ENCODE data around the gene GRAMD1B. TPM values are rescaled to one million over a fixed set of nuclear protein-coding genes. Genes with fewer than 3 reads are reported as not detected.

Gene GRAMD1B
- total and polyA plus RNA-seq, 2 donors (not counting 1 experiment from before 2014, with no cell fraction given) = 0.58 to 11.6 TPM

DNA sequence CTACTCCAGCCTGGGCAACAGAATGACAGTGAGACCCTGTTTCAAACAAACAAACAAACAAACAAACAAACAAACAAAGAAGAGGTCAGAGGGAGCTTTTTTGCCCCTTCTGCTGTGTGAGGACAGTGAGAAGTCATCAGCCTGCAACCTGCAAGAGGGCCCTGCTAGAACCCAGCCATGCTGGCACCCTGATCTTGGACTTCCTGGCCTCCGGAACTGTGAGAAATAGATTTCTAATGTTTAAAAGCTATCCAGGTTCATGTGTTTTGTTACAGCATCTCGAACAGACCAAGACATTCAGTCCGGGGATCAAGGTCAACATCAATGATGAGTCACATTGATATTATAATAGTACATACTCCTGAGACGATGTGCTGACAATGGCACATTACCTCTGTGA lies 41.4 kb upstream of the GRAMD1B start:
- no peak overlapping the region for H3K9ac ChIP-seq (ENCODE audit: low read length)
- no peak overlapping the region for H2AFZ ChIP-seq (ENCODE audit: insufficient read depth, low read depth, low read length, poor library complexity, severe bottlenecking)
- ATAC-seq (ENCODE audit: low read depth) (no peak), DNase-seq (no peak)
- no peak overlapping the region for H3K4me3 ChIP-seq (ENCODE audit: control extremely low read depth in 1 of 5, extremely low read depth in 1 of 5, insufficient read depth in 1 of 5, low read depth in 2 of 5, low read length in 4 of 5)
- no peaks in the 10 kb centered on the region for H3K4me1 Mint-ChIP-seq
- no peak overlapping the region for H3K27ac Mint-ChIP-seq
- no peaks in the 10 kb centered on the region for H3K9me3 ChIP-seq (ENCODE audit: control extremely low read depth in 1 of 3, control insufficient read depth in 2 of 3, insufficient read depth in 1 of 3, low read length in 2 of 3)
- H3K9me3 Mint-ChIP-seq (ENCODE audit: insufficient read depth) = no peaks in the 10 kb centered on the region
- 100% methylated on average over 1 of the region's 4 CpGs for WGBS (ENCODE audit: insufficient coverage)
- POLR2A ChIA-PET = no interaction called here
- no peak overlapping the region for H3K4me2 ChIP-seq (replicated peaks; ENCODE audit: low read depth, low read length, poor library complexity, severe bottlenecking)
- CTCF ChIA-PET = no interaction called here
- no peaks in the 10 kb centered on the region for H3K79me2 ChIP-seq (ENCODE audit: control insufficient read depth, insufficient read depth, low read length)
- H3K4me1 ChIP-seq (ENCODE audit: control insufficient read depth in 2 of 2, insufficient read depth in 2 of 2, low read length in 2 of 2) = no peaks in the 10 kb centered on the region
- H3K36me3 ChIP-seq (replicated peaks in 1 of 2; ENCODE audit: control extremely low read depth in 1 of 2, control insufficient read depth in 1 of 2, extremely low read depth in 1 of 2, insufficient read depth in 2 of 2, low read length in 1 of 2) = no peaks in the 10 kb centered on the region
- intact Hi-C loops (cut with micrococcal nuclease) = no loop called here
- TF ChIP-seq, protein P1, sequence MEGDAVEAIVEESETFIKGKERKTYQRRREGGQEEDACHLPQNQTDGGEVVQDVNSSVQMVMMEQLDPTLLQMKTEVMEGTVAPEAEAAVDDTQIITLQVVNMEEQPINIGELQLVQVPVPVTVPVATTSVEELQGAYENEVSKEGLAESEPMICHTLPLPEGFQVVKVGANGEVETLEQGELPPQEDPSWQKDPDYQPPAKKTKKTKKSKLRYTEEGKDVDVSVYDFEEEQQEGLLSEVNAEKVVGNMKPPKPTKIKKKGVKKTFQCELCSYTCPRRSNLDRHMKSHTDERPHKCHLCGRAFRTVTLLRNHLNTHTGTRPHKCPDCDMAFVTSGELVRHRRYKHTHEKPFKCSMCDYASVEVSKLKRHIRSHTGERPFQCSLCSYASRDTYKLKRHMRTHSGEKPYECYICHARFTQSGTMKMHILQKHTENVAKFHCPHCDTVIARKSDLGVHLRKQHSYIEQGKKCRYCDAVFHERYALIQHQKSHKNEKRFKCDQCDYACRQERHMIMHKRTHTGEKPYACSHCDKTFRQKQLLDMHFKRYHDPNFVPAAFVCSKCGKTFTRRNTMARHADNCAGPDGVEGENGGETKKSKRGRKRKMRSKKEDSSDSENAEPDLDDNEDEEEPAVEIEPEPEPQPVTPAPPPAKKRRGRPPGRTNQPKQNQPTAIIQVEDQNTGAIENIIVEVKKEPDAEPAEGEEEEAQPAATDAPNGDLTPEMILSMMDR (IDR thresholded peaks at IDR 0.05) = no peak
- TF ChIP-seq EZH2 (IDR thresholded peaks at IDR 0.05; ENCODE audit: borderline replicate concordance, insufficient read depth, low read depth, low read length, poor library complexity, severe bottlenecking) = no peak
- H4K20me1 ChIP-seq (ENCODE audit: control insufficient read depth, insufficient read depth, low read length, poor library complexity, severe bottlenecking) = no peaks in the 10 kb centered on the region
- H3K4me3 Mint-ChIP-seq = no peak overlapping the region
- H3K27me3 Mint-ChIP-seq = no peaks in the 10 kb centered on the region
- H3K27me3 ChIP-seq (replicated peaks in 1 of 4; ENCODE audit: control extremely low read depth in 1 of 4, control insufficient read depth in 3 of 4, insufficient read depth in 4 of 4, low read length in 3 of 4) = no peaks in the 10 kb centered on the region
- H3K27ac ChIP-seq (ENCODE audit: low read length in 2 of 2) = no peak overlapping the region

DNA sequence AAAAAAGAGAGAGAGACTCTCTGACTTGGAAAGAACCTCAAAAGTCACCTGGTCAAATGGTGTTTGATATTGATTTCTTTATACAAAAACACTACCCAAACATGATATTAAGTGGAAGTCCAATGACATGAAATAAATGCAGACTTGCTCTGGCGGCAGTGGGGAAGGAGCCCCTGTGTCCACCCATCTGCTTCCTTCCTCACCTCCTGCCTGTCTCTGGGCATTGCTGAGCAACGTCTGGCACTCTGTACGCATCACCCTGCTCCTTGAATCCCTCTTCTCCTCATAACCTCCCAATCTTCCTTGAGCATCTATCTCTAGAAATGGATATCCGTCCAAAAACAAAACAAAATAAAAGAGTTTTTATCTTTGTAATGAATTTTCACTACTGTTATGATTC lies 39.9 kb upstream of the GRAMD1B start:
- 93% methylated on average over 2 of the region's 4 CpGs for WGBS (ENCODE audit: insufficient coverage)
- no peaks in the 10 kb centered on the region for H4K20me1 ChIP-seq (ENCODE audit: control insufficient read depth, insufficient read depth, low read length, poor library complexity, severe bottlenecking)
- TF ChIP-seq EZH2 (IDR thresholded peaks at IDR 0.05; ENCODE audit: borderline replicate concordance, insufficient read depth, low read depth, low read length, poor library complexity, severe bottlenecking) = no peak
- TF ChIP-seq, protein P1 (IDR thresholded peaks at IDR 0.05) = no peak

More for the DNA sequence above, 39.9 kb upstream of the GRAMD1B start:
- Histone ChIP-seq H3K9ac (ENCODE audit: low read length) (no peak overlapping the region), H3K4me2 (replicated peaks; ENCODE audit: low read depth, low read length, poor library complexity, severe bottlenecking) (no peak overlapping the region), H3K36me3 (replicated peaks in 1 of 2; ENCODE audit: control extremely low read depth in 1 of 2, control insufficient read depth in 1 of 2, extremely low read depth in 1 of 2, insufficient read depth in 2 of 2, low read length in 1 of 2) (no peaks in the 10 kb centered on the region), H3K9me3 (ENCODE audit: control extremely low read depth in 1 of 3, control insufficient read depth in 2 of 3, insufficient read depth in 1 of 3, low read length in 2 of 3) (no peaks in the 10 kb centered on the region), H3K4me3 (ENCODE audit: control extremely low read depth in 1 of 5, extremely low read depth in 1 of 5, insufficient read depth in 1 of 5, low read depth in 2 of 5, low read length in 4 of 5) (no peak overlapping the region), H3K27me3 (replicated peaks in 1 of 4; ENCODE audit: control extremely low read depth in 1 of 4, control insufficient read depth in 3 of 4, insufficient read depth in 4 of 4, low read length in 3 of 4) (no peaks in the 10 kb centered on the region), H3K79me2 (ENCODE audit: control insufficient read depth, insufficient read depth, low read length) (no peaks in the 10 kb centered on the region), H3K27ac (ENCODE audit: low read length in 2 of 2) (no peak overlapping the region), H2AFZ (ENCODE audit: insufficient read depth, low read depth, low read length, poor library complexity, severe bottlenecking) (no peak overlapping the region), H3K4me1 (ENCODE audit: control insufficient read depth in 2 of 2, insufficient read depth in 2 of 2, low read length in 2 of 2) (no peaks in the 10 kb centered on the region)
- DNase-seq = no peak
- H3K27me3 Mint-ChIP-seq = no peaks in the 10 kb centered on the region
- no peaks in the 10 kb centered on the region for H3K9me3 Mint-ChIP-seq (ENCODE audit: insufficient read depth)
- ChIA-PET CTCF (no interaction called here), POLR2A (no interaction called here)
- no peaks in the 10 kb centered on the region for H3K4me1 Mint-ChIP-seq
- H3K4me3 Mint-ChIP-seq = no peak overlapping the region
- ATAC-seq (ENCODE audit: low read depth) = no peak
- intact Hi-C loops (cut with micrococcal nuclease) = no loop called here
- H3K27ac Mint-ChIP-seq = no peak overlapping the region
